H1 (cell line): ENCODE measurements around the gene HTR5A. TPM values are rescaled to one million over a fixed set of nuclear protein-coding genes. Genes with fewer than 3 reads are reported as not detected.

ENCODE experiments used
- CEBPB ChIP-seq: IDR thresholded peaks from 2 replicates; pipeline ENCODE4 v1.6.1; 2012; ENCODE audit warnings: low read depth, low read length
- EGR1 ChIP-seq: IDR thresholded peaks from 2 replicates; pipeline ENCODE4 v1.6.1; 2011; ENCODE audit warnings: low read depth, low read length, borderline replicate concordance
- TCF12 ChIP-seq: IDR thresholded peaks from 2 replicates; pipeline ENCODE4 v1.6.1; 2011; ENCODE audit warnings: low read depth, mild to moderate bottlenecking, low read length
- polyA plus RNA-seq, 7 experiments: library from polyadenylated mRNA; depleted of rRNA in 3 of 7; stranded (reverse) in 5 of 7; unstranded in 2 of 7; fragments of >200 nt in 5 of 7; fragments of 200-250 nt in 2 of 7; gene quantifications; 1 replicate in 5 of 7; 2 replicates in 1 of 7; 4 replicates in 1 of 7; pipeline versions ENCODE4 v1.2.1 to v1.2.3, GENCODE V29; 2011 to 2013; ENCODE audit warnings: missing spikeins in 2 of 7, mixed read lengths in 2 of 7
- total RNA-seq: library from RNA; stranded (reverse); fragmentation: NEBNext Ultra II Directional; extraction: Animal tissue kit (Norgen Biotek cat#: 25700); gene quantifications from 2 replicates; pipeline ENCODE4 v1.2.1, GENCODE V29; 2021

HTR5A gene
- total and polyA plus RNA-seq, 2 of the 8 experiments (the other 6 are each of a cell fraction or from before 2014, with no cell fraction given): 0.02 TPM; not detected in 1

DNA sequence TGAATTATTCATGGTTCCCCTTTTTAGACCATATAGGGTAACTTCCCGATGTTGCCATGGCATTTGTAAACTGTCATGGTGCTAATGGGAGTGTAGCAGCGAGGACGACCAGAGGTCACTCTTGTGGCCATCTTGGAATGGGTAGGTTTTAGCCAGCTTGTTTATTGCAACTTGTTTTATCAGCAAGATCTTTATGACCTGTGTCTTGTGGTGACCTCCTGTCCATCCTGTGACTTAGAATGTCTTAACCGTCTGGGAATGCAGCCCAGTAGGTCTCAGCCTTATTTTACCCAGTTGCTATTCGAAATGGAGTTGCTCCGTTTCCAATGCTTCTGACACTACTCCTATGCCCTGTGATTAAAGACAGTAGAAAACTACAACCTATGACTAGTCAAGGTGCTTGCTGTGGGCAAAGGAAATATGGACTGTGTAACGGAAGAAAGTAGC, 48.4 kb upstream of the HTR5A start (continued):
- TF ChIP-seq CEBPB (no peak), TCF12 (no peak), EGR1 (no peak)
